GM12872 (cell line): Measurements from ENCODE around the gene GPATCH8.

ENCODE experiments used
- CTCF ChIP-seq: IDR thresholded peaks from 3 replicates; pipeline ENCODE4 v1.5.1; 2011; ENCODE audit warnings: low read depth, mild to moderate bottlenecking, low read length, moderate library complexity; ENCODE audit not compliant: insufficient read depth

Gene GPATCH8

GRCh38 chr17:44492706-44493272, 10.4 kb downstream of the GPATCH8 start:
- TF ChIP-seq CTCF: no peak

GRCh38 chr17:44489581-44489980, 13.6 kb downstream of the GPATCH8 start:
- no peak for TF ChIP-seq CTCF

GRCh38 chr17:44487170-44487569, 16.0 kb downstream of the GPATCH8 start:
- no peak for TF ChIP-seq CTCF

GRCh38 chr17:44473367-44473766, 29.8 kb downstream of the GPATCH8 start:
- TF ChIP-seq CTCF: no peak

- TF ChIP-seq CTCF: no peak
Observed at GRCh38 chr17:44469676-44470075, 33.5 kb downstream of the GPATCH8 start.

- TF ChIP-seq CTCF: no peak
Observed at GRCh38 chr17:44467108-44467507, 36.1 kb downstream of the GPATCH8 start.

- no peak for TF ChIP-seq CTCF
Observed at GRCh38 chr17:44466339-44466738, 36.9 kb downstream of the GPATCH8 start.
